ENCODE data around the gene MRPS5. TPM values are rescaled to one million over a fixed set of nuclear protein-coding genes. Genes with fewer than 3 reads are reported as not detected.

MRPS5 gene
- total RNA-seq, 1 donor from 2014 or later = 60.7 TPM

DNA sequence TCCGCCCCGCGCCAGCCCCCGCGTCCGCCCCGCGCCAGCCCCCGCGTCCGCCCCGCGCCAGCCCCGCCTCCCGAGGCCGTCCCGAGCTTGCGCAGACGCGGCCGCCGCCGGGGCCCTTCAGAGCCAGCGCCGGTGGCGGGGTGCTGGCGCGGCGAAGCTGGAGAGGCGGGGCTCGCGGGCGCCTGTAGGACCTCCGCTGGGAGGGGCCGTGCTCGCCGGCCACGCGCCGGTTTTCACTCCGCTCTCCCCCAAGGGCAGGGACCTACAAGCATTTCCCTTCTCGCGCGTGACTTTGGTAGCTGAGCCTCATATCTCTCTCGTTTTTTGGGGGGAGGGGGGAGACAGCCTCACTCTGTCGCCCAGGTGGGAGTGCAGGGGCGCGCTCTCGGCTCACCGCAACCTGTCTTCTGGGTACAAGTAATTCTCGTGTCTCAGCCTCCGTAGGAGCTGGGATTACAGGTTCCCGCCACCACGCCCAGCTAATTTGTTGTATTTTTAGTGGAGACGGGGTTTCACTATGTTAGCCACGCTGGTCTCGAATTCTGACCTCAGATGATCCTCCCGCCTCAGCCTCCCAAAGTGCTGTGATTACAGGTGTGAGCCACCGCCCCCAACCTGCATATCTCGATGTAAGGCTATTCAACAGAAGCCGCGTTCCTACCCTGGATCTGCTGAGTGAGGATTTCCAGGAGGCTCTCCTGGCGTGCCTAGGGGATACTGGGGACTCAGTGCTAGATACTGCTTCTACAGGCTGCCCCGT lies 38.3 kb upstream of the MRPS5 start, which contains the start of gene ZNF514:
Gene ZNF514, minus strand, starts transcription at position 159 of the 760 bp plus-strand sequence. CDS start 6,595 bp downstream, outside the sequence.
- Mint-ChIP-seq H3K27me3 (ENCODE audit: low read depth) (no peaks in the 10 kb centered on the region), H3K4me1 (peaks cover 24% of the 10 kb centered on the region), H3K27ac (ENCODE audit: unreplicated experiment) (peak within 1 kb of the TSS; percentile 27), H3K36me3 (ENCODE audit: low read depth) (peaks cover 20% of the 10 kb centered on the region), H3K9me3 (peaks cover 4% of the 10 kb centered on the region), H3K4me3 (peak within 1 kb of the TSS; percentile 92)
- TF ChIP-seq, protein P1, sequence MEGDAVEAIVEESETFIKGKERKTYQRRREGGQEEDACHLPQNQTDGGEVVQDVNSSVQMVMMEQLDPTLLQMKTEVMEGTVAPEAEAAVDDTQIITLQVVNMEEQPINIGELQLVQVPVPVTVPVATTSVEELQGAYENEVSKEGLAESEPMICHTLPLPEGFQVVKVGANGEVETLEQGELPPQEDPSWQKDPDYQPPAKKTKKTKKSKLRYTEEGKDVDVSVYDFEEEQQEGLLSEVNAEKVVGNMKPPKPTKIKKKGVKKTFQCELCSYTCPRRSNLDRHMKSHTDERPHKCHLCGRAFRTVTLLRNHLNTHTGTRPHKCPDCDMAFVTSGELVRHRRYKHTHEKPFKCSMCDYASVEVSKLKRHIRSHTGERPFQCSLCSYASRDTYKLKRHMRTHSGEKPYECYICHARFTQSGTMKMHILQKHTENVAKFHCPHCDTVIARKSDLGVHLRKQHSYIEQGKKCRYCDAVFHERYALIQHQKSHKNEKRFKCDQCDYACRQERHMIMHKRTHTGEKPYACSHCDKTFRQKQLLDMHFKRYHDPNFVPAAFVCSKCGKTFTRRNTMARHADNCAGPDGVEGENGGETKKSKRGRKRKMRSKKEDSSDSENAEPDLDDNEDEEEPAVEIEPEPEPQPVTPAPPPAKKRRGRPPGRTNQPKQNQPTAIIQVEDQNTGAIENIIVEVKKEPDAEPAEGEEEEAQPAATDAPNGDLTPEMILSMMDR (conservative IDR thresholded peaks at IDR 0.05) = no peak
- peak; percentile 62 for DNase-seq (ENCODE audit: low read depth, low spot score)

DNA sequence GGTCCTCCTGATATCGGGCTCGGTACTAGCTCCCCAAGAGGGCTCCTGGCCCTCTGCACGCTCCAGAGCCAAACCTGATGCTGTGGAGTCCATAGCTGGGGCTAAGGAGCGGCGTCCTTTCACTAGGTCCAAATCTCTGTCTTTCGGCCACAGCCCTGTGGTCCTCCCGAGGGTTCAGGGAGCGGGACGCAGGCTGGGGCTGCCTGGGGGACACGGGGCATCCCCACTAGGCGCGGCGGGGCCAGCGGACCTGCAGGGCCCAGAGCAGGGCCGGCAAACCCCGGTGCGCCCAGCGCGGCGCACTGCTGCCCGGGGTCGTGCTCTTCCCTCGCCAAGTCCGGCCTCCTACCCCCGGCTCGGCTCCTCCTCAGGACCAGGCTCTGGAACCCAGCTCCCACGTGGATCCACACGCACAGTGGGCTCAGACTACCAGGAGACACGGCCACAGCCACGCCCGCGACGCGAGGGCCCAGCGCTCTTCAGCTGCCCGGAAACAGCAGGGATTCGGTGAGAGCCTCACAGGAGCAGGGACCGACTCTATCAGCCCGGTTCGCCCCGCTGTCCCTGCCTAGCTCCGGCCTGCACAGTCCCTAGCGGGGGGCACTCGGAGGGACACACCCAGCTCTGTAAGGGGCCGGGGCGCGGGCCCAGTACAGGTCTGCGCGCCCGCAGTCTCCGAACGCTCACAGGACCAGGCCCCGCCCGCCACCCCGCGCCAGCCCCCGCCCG lies 37.4 kb upstream of the MRPS5 start:
- Mint-ChIP-seq H3K4me3 (peak overlapping the region; percentile 89), H3K36me3 (ENCODE audit: low read depth) (peaks cover 28% of the 10 kb centered on the region), H3K27me3 (ENCODE audit: low read depth) (no peaks in the 10 kb centered on the region), H3K9me3 (peaks cover 4% of the 10 kb centered on the region), H3K27ac (ENCODE audit: unreplicated experiment) (no peak overlapping the region), H3K4me1 (peaks cover 16% of the 10 kb centered on the region)
- peak; percentile 18 for DNase-seq (ENCODE audit: low read depth, low spot score)
- TF ChIP-seq, protein P1 (conservative IDR thresholded peaks at IDR 0.05) = peak; percentile 2

DNA sequence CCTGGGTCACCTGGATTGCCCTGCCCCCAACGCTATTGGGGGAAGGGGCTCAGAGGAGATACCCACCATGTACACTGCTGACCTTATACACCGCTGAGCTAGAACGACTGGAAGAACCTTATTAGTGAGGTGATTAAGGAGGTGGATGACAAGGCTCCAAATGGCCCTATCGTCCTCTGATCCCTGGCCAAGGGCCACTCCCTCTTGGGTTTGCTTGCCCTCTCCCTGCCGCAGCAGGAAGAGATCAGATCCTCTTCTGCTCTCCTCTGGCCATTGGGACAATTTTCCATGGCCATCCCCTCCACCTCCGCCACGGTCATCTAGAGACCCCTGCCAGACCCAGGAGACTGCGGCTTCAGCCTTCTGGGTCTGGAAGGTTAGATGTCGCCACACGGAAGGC lies 36.8 kb upstream of the MRPS5 start:
- H3K27ac Mint-ChIP-seq (ENCODE audit: unreplicated experiment) = no peak overlapping the region

DNA sequence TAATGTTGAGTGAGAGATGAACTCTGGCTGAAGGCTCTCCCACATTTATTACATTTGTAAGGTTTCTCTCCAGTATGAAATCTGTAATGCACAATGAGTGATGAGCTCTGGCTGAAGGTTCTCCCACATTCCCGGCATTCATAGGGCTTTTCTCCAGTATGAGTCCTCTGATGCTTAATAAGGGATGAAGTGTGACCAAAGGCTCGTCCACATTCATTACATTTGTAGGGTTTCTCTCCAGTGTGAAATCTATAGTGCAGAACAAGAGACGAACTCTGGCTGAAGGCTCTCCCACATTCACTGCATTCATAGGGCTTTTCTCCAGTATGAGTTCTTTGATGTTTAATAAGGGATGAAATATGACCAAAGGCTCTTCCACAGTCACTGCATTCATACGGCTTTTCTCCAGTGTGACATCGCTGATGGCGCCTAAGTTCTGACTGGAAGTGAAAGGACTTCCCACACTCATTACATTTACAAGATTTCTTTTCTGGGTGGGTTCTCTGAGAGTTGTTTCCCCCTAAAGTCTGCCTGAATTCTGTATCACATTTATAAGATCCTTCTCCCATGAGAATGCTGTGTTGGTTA lies 27.9 kb upstream of the MRPS5 start:
- no peak for DNase-seq (ENCODE audit: low read depth, low spot score)
- H3K27me3 Mint-ChIP-seq (ENCODE audit: low read depth) = no peaks in the 10 kb centered on the region
- H3K4me1 Mint-ChIP-seq = no peaks in the 10 kb centered on the region
- TF ChIP-seq, protein P1 (conservative IDR thresholded peaks at IDR 0.05) = no peak
- peaks cover 56% of the 10 kb centered on the region for H3K9me3 Mint-ChIP-seq
- H3K36me3 Mint-ChIP-seq (ENCODE audit: low read depth) = peaks cover 93% of the 10 kb centered on the region
- no peak overlapping the region for H3K27ac Mint-ChIP-seq (ENCODE audit: unreplicated experiment)
- no peak overlapping the region for H3K4me3 Mint-ChIP-seq

More for the DNA sequence above, 36.8 kb upstream of the MRPS5 start:
- Mint-ChIP-seq H3K36me3 (ENCODE audit: low read depth) (peaks cover 34% of the 10 kb centered on the region), H3K4me1 (peaks cover 14% of the 10 kb centered on the region), H3K9me3 (peaks cover 4% of the 10 kb centered on the region), H3K4me3 (peak overlapping the region; percentile 89), H3K27me3 (ENCODE audit: low read depth) (no peaks in the 10 kb centered on the region)
- TF ChIP-seq, protein P1 (conservative IDR thresholded peaks at IDR 0.05) = no peak
- no peak for DNase-seq (ENCODE audit: low read depth, low spot score)

DNA sequence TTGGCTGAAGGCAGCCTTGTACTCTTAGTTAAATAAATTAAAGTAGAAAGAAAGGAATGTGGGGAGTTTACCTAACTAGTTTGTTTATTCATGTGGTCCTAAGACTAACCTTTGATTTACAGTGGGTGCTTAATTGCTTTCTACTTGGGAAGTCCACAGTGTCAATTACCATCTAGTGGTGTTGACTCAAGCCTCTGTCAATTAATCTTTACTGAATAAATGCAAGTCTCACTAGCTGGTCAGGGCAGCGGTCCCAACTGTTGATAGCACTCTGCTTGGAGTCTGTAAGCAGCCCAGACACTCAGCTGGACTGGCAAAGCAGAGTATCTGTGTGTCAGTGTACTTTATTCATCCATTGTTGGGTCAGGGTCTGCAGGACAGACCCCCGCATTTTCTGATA lies 22.2 kb upstream of the MRPS5 start:
- Mint-ChIP-seq H3K4me1 (no peaks in the 10 kb centered on the region), H3K9me3 (peaks cover 52% of the 10 kb centered on the region), H3K36me3 (ENCODE audit: low read depth) (peaks cover 78% of the 10 kb centered on the region), H3K27ac (ENCODE audit: unreplicated experiment) (no peak overlapping the region), H3K27me3 (ENCODE audit: low read depth) (no peaks in the 10 kb centered on the region), H3K4me3 (no peak overlapping the region)
- no peak for DNase-seq (ENCODE audit: low read depth, low spot score)
- TF ChIP-seq, protein P1 (conservative IDR thresholded peaks at IDR 0.05) = no peak
